Smooth muscle cell of the brain vasculature (primary cell): ENCODE results near the gene PDLIM1.

Experiments used
- DNase-seq: peaks from one replicate; pipeline ENCODE4 v3.0.0-alpha.2; 2012; ENCODE audit warnings: low read depth, low spot score

Gene PDLIM1

GRCh38 chr10:95314192-95314918 is 23.6 kb upstream of the PDLIM1 start:
- no peak for DNase-seq

DNA sequence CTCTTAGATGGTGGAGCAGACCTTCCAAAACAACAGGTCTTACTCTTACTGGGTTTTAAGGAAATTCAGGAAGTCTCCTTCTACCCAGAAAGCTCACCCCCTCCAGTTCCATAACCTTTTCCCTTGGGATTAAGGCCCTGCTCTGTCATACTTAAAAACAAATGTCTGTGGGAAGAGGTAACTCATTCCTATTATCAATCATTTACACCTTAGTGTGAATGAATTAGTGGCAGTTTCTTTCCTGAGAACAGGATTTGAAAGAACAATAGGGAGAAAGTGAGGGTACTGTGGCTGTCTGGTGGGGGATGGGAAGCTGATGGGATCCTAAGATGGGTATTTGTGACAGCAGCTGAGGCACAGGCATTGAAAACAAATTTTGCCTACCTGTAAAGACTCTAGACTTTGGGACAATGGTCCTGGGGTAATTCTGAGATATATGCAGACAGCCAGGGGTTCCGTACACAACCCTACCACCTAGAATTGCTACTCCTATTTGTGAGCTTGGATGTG is 22.2 kb upstream of the PDLIM1 start:
- no peak for DNase-seq

GRCh38 chr10:95312257-95312656 is 21.5 kb upstream of the PDLIM1 start:
- DNase-seq = no peak

- DNase-seq = no peak
These were observed 19.2 kb upstream of the PDLIM1 start for GRCh38 chr10:95309958-95310357.

DNA sequence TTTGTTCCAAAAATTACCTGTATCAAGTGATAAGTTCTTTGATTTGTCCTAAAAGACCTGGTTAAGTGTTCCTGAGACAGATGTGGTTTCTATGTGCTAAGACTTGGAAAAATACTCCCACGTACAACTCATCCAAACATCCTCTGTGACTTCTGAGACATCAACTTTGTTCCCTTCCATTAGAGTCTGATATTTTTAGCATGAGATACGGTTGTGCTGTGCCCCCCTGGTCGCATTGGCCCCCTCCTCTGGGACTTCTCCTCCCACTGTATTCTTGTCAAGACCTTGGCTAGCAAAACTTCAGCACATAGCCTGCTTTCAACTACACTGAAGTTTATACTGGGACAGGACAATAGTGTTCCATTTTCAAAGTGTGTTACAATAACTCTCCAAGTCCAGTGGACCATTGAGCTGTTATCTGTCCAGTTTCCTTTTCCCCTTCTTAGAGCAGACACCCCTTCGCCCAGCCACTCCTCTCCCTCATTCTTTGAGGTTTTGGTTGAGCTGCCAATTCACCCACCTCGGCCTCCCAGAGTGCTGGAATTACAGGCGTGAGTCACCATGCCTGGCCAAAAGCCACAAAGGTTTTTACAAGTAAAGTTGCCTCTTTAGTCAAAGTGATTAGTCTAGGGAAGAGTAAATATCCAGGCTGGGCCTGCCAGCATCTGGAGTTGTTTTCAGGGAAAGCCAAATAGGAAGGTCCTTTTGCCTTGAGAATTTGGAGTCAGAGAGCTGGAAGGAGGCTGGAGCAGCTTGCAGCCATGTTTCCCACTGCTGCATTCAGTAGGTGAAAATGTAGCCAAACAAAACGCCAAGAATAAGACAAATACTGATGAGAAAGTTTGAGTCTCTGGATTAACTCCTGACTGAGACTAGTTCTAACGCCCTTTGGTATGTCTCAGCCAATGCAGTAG is 17.8 kb upstream of the PDLIM1 start:
- peak; percentile 90 for DNase-seq

- no peak for DNase-seq
These were observed 16.0 kb upstream of the PDLIM1 start for GRCh38 chr10:95306851-95307250.

DNA sequence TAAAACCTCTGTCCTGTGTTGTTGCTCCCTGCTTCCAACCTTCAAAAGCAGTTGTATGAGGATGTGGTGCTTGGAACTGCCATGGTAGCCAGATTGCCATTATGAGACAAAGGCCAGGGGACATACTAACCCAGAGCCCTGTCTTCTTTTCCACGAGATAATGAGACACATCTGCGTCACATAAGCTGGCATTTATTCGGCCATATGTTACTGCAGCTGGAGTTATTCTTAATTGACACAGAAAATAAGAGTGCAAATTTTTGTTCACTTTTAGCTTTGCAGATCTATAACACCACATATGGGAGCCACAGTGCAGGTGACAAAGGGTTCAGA is 15.5 kb upstream of the PDLIM1 start:
- no peak for DNase-seq

DNA sequence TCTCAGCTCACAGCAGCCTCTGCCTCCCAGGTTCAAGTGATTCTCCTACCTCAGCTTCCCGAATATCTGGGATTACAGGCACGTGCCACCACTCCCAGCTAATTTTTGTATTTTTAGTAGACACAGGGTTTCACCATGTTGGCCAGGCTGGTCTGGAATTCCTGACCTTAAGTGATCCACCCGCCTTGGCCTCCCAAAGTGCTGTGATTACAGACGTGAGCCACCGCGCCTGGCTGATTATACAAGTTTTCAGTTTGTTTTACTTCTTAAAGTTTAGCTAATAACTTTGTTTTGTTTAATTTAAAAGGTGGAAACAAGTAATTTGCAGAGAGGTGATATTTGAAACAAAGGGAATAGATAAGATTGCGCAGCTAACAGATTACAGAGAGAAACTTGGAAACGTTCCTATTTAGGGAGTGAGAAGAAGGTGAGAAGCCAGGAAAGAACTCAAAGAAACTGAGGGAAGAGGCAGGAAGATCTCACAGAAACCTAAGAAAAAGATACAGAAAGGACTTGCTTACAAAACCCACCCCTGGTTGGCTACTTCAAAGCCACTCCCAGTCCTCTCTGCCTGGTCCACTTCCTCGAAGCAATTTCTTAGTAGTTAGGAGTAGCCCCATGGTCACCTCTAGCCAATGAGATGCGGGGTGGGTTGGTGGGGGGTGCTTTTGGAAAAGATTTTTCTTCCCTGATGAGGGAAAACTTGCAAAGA is 15.0 kb upstream of the PDLIM1 start:
- no peak for DNase-seq

- no peak for DNase-seq
These were observed 14.2 kb upstream of the PDLIM1 start for GRCh38 chr10:95304976-95305375.

GRCh38 chr10:95304463-95304862 is 13.7 kb upstream of the PDLIM1 start:
- no peak for DNase-seq

DNA sequence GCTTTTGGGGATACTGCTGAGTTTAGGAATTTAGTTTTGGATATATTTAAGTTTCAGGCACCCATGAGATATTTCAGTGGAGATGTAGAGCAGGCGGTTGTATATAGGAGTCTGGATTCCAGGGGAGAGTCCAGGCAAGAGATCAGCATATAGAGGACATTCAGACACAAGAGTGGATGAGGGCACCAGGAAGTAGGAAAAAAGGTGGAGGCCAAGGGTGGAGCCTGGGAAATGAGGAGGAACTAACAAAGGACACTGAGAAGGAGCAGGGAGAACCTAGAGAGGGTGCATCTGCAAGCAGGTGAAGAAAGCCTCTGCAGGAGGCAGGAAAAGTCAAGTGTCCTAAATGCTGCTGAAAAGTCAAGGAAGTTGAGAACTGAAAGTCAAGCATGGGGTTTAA is 13.1 kb upstream of the PDLIM1 start:
- no peak for DNase-seq

DNA sequence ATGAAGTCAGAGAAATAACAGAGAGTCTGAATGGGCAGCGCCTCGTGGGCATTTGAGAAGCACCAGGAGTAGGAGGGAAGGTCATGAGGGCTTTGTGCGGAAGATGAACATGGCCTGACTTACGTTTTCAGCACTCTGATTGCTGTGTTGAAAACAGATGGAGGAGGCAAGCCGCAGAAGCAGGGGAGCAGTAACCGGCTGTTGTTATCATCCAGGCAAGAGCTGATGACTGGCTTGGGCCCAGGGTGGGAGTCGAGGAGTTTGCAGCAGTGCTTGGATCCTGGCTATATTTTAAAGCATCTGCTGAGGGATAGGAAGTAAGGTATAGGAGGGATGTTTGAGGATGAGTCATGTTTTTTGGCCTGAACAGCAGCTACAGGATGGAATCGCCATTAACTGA is 12.7 kb upstream of the PDLIM1 start:
- no peak for DNase-seq

GRCh38 chr10:95300022-95300539 is 9.3 kb upstream of the PDLIM1 start:
- DNase-seq = no peak

- DNase-seq = no peak
These were observed 6.6 kb upstream of the PDLIM1 start for GRCh38 chr10:95297402-95297801.

DNA sequence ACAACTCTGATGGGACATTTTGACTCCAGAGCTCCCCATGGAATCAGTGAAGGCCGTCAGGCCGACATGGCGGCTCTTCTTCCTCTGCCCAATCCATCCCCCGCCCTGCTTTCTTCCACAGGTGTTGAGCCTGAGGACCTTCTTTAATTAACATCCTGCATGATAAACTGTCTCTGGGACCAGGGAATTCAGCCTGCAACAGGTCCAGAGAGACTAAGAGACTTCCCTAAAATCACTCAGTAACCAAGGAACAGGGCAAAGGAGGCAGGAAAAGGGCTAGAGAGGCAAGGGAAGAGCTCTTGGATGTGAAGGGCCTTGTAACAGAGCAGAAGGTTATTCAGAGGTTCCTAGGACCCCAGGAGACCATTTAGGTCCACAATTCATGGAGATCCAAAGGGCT is 6.0 kb upstream of the PDLIM1 start:
- DNase-seq = no peak

GRCh38 chr10:95295031-95295755 is 4.4 kb upstream of the PDLIM1 start:
- no peak for DNase-seq

DNA sequence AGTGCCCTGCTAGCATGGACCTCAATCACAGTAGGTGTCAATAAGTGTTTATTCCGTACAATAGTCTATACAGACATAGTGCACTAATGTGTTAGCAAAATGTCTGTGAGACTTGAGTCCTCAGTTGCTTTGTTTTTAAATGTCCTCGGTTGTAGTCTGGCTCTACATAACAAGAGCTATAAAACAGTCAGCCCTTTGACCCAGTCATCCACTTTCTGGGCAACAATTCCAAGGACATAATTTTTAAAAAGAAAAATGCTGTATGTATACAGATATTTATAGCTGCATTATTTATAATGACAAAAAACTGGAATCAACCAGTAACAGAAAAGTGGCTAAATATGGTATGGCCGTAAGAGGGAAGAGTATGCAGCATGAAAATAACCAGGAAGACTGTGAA is 2.8 kb upstream of the PDLIM1 start:
- no peak for DNase-seq

GRCh38 chr10:95291365-95292039 is 699 bp upstream of the PDLIM1 start:
- DNase-seq = no peak

DNA sequence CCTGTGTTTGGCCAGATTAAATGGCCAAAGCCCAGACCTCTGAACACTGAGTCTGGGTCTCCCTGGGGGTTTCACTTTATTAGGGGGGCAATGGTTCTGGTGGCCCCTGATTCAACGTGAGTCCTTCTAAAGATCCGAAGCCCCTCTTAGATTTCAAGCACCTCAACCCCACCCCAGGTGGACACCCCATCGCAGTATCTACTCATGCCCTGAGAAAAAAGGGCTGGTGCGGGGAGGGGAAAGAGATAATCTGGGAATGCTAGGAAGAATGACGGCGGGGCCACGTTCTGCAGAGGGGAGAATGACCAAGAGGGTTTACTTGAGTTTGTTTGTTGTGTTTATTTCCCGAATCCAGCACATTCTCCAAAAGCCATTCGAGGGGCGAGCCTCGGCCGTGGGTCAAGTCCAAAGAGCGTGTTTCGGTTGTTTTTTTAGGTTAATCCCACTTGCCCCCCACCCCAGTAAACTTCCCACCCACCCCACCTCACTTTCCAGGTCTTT is 832 bp downstream of the PDLIM1 start:
- no peak for DNase-seq
